Cerebellar nuclear complex (tissue), 1 donor: ENCODE measurements around the gene MEF2A.
"Not testable (repeated sequence)": the region's sequence is repeated elsewhere in the genome, so short reads cannot be mapped to it uniquely, and the experiment has no call there.

Experiments used
- DNase-seq, 2 experiments: peaks; one replicate each; lab custom pipeline; 2025; lab: John Stamatoyannopoulos, UW

MEF2A gene

GRCh38 chr15:99651023-99651807 is 85.4 kb downstream of the MEF2A start:
- no peak for DNase-seq

- DNase-seq: no peak
Measured at GRCh38 chr15:99656205-99656604, 90.4 kb downstream of the MEF2A start.

- DNase-seq: no peak
Measured at GRCh38 chr15:99657996-99658395, 92.2 kb downstream of the MEF2A start.

- no peak for DNase-seq
Measured at GRCh38 chr15:99662903-99663302, 97.1 kb downstream of the MEF2A start.

- DNase-seq: not testable (repeated sequence)
Measured at GRCh38 chr15:99666073-99666472, 100.3 kb downstream of the MEF2A start.

- no peak for DNase-seq
Measured at GRCh38 chr15:99668533-99669182, 102.9 kb downstream of the MEF2A start.

GRCh38 chr15:99669250-99669649 is 103.5 kb downstream of the MEF2A start:
- no peak for DNase-seq

- no peak for DNase-seq
Measured at GRCh38 chr15:99671926-99672635, 106.3 kb downstream of the MEF2A start.

GRCh38 chr15:99673111-99673510 is 107.3 kb downstream of the MEF2A start:
- no peak for DNase-seq

- DNase-seq: no peak
Measured at GRCh38 chr15:99674279-99674678, 108.5 kb downstream of the MEF2A start.

- DNase-seq: no peak
Measured at GRCh38 chr15:99677540-99678134, 111.9 kb downstream of the MEF2A start.

GRCh38 chr15:99680276-99680675 is 114.5 kb downstream of the MEF2A start:
- DNase-seq: no peak

- DNase-seq: no peak
Measured at GRCh38 chr15:99681990-99682389, 116.2 kb downstream of the MEF2A start.

GRCh38 chr15:99682455-99682854 is 116.7 kb downstream of the MEF2A start:
- no peak for DNase-seq

GRCh38 chr15:99683000-99683670 is 117.4 kb downstream of the MEF2A start:
- DNase-seq: no peak

GRCh38 chr15:99686290-99686689 is 120.5 kb downstream of the MEF2A start:
- DNase-seq: no peak

GRCh38 chr15:99692825-99693224 is 127.0 kb downstream of the MEF2A start:
- no peak for DNase-seq

GRCh38 chr15:99696096-99696495 is 130.3 kb downstream of the MEF2A start:
- DNase-seq: no peak

- DNase-seq: no peak
Measured at GRCh38 chr15:99702895-99703602, 137.3 kb downstream of the MEF2A start.

GRCh38 chr15:99703603-99704443 is 138.0 kb downstream of the MEF2A start:
- no peak for DNase-seq
